ENCODE measurements around the gene TMOD3.

TMOD3 gene

DNA sequence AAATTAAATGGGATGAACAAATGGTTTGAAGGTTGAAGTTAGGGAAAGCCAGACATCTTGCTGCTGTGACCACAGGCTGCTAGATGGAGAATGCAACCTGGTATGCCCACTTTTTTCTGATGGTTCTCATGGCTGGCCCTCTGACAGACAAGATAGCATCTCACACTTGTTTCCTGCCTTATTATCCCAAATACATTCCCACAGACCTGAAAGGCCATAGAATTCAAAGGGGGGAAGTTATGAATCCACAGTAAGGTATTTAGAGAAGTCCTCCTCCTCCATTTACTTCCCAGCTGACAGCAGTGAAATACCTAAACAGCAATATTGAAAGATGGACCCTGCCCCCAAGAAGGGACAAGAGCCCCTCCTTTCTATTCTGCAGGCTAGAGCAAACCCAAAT, 109.8 kb downstream of the TMOD3 start:
- H3K36me3 ChIP-seq (ENCODE audit: control insufficient read depth in 2 of 2, insufficient read depth in 1 of 2, low read length in 2 of 2): peaks cover 11 to 31% of the 10 kb centered on the region in 2 experiments; a peak in 2 of 3 replicates
- CTCF ChIA-PET: no interaction called here
- H3K9me3 ChIP-seq (ENCODE audit: control insufficient read depth, insufficient read depth, low read depth, low read length): no peaks in the 10 kb centered on the region
- H3K4me1 ChIP-seq (ENCODE audit: control insufficient read depth, insufficient read depth, low read length): no peaks in the 10 kb centered on the region
- TF ChIP-seq, protein P1, sequence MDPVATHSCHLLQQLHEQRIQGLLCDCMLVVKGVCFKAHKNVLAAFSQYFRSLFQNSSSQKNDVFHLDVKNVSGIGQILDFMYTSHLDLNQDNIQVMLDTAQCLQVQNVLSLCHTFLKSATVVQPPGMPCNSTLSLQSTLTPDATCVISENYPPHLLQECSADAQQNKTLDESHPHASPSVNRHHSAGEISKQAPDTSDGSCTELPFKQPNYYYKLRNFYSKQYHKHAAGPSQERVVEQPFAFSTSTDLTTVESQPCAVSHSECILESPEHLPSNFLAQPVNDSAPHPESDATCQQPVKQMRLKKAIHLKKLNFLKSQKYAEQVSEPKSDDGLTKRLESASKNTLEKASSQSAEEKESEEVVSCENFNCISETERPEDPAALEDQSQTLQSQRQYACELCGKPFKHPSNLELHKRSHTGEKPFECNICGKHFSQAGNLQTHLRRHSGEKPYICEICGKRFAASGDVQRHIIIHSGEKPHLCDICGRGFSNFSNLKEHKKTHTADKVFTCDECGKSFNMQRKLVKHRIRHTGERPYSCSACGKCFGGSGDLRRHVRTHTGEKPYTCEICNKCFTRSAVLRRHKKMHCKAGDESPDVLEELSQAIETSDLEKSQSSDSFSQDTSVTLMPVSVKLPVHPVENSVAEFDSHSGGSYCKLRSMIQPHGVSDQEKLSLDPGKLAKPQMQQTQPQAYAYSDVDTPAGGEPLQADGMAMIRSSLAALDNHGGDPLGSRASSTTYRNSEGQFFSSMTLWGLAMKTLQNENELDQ (tag by site-specific recombination; IDR thresholded peaks at IDR 0.05; ENCODE audit: low read depth): no peak
- no peak for TF ChIP-seq ZNF561 (tag by site-specific recombination; IDR thresholded peaks at IDR 0.05; ENCODE audit: borderline replicate concordance)
- TF ChIP-seq, protein P2, sequence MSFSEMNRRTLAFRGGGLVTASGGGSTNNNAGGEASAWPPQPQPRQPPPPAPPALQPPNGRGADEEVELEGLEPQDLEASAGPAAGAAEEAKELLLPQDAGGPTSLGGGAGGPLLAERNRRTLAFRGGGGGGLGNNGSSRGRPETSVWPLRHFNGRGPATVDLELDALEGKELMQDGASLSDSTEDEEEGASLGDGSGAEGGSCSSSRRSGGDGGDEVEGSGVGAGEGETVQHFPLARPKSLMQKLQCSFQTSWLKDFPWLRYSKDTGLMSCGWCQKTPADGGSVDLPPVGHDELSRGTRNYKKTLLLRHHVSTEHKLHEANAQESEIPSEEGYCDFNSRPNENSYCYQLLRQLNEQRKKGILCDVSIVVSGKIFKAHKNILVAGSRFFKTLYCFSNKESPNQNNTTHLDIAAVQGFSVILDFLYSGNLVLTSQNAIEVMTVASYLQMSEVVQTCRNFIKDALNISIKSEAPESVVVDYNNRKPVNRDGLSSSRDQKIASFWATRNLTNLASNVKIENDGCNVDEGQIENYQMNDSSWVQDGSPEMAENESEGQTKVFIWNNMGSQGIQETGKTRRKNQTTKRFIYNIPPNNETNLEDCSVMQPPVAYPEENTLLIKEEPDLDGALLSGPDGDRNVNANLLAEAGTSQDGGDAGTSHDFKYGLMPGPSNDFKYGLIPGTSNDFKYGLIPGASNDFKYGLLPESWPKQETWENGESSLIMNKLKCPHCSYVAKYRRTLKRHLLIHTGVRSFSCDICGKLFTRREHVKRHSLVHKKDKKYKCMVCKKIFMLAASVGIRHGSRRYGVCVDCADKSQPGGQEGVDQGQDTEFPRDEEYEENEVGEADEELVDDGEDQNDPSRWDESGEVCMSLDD (tag by site-specific recombination; IDR thresholded peaks at IDR 0.05): no peak
- no peak for TF ChIP-seq OSR2 (tag by site-specific recombination; IDR thresholded peaks at IDR 0.05)
- no peak for TF ChIP-seq ZNF660 (tag by site-specific recombination; IDR thresholded peaks at IDR 0.05)
- TF ChIP-seq, protein P3, sequence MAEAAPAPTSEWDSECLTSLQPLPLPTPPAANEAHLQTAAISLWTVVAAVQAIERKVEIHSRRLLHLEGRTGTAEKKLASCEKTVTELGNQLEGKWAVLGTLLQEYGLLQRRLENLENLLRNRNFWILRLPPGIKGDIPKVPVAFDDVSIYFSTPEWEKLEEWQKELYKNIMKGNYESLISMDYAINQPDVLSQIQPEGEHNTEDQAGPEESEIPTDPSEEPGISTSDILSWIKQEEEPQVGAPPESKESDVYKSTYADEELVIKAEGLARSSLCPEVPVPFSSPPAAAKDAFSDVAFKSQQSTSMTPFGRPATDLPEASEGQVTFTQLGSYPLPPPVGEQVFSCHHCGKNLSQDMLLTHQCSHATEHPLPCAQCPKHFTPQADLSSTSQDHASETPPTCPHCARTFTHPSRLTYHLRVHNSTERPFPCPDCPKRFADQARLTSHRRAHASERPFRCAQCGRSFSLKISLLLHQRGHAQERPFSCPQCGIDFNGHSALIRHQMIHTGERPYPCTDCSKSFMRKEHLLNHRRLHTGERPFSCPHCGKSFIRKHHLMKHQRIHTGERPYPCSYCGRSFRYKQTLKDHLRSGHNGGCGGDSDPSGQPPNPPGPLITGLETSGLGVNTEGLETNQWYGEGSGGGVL (tag by site-specific recombination; IDR thresholded peaks at IDR 0.05): no peak
- TF ChIP-seq ZNF777 (tag by site-specific recombination; IDR thresholded peaks at IDR 0.05; ENCODE audit: borderline replicate concordance): no peak
- no peak for TF ChIP-seq ZNF366 (tag by site-specific recombination; conservative IDR thresholded peaks at IDR 0.05)
- TF ChIP-seq ZNF354C (tag by site-specific recombination; IDR thresholded peaks at IDR 0.05; ENCODE audit: borderline replicate concordance, low read depth): no peak
- TF ChIP-seq, protein P4, sequence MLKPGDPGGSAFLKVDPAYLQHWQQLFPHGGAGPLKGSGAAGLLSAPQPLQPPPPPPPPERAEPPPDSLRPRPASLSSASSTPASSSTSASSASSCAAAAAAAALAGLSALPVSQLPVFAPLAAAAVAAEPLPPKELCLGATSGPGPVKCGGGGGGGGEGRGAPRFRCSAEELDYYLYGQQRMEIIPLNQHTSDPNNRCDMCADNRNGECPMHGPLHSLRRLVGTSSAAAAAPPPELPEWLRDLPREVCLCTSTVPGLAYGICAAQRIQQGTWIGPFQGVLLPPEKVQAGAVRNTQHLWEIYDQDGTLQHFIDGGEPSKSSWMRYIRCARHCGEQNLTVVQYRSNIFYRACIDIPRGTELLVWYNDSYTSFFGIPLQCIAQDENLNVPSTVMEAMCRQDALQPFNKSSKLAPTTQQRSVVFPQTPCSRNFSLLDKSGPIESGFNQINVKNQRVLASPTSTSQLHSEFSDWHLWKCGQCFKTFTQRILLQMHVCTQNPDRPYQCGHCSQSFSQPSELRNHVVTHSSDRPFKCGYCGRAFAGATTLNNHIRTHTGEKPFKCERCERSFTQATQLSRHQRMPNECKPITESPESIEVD (tag by site-specific recombination; IDR thresholded peaks at IDR 0.05): no peak
- TF ChIP-seq MYNN (tag by site-specific recombination; IDR thresholded peaks at IDR 0.05; ENCODE audit: borderline replicate concordance): no peak
- TF ChIP-seq WT1 (tag by site-specific recombination; IDR thresholded peaks at IDR 0.05): no peak
- TF ChIP-seq, protein P5, sequence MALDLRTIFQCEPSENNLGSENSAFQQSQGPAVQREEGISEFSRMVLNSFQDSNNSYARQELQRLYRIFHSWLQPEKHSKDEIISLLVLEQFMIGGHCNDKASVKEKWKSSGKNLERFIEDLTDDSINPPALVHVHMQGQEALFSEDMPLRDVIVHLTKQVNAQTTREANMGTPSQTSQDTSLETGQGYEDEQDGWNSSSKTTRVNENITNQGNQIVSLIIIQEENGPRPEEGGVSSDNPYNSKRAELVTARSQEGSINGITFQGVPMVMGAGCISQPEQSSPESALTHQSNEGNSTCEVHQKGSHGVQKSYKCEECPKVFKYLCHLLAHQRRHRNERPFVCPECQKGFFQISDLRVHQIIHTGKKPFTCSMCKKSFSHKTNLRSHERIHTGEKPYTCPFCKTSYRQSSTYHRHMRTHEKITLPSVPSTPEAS (tag by site-specific recombination; IDR thresholded peaks at IDR 0.05): no peak
- TF ChIP-seq ZNF843 (tag by site-specific recombination; IDR thresholded peaks at IDR 0.05): no peak
- TF ChIP-seq REPIN1 (tag by site-specific recombination; IDR thresholded peaks at IDR 0.05; ENCODE audit: low read depth): no peak
- TF ChIP-seq ZNF837 (tag by site-specific recombination; IDR thresholded peaks at IDR 0.05): no peak
- TF ChIP-seq, protein P6, sequence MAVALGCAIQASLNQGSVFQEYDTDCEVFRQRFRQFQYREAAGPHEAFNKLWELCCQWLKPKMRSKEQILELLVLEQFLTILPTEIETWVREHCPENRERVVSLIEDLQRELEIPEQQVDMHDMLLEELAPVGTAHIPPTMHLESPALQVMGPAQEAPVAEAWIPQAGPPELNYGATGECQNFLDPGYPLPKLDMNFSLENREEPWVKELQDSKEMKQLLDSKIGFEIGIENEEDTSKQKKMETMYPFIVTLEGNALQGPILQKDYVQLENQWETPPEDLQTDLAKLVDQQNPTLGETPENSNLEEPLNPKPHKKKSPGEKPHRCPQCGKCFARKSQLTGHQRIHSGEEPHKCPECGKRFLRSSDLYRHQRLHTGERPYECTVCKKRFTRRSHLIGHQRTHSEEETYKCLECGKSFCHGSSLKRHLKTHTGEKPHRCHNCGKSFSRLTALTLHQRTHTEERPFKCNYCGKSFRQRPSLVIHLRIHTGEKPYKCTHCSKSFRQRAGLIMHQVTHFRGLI (tag by site-specific recombination; IDR thresholded peaks at IDR 0.05): no peak
- no peak for TF ChIP-seq ZNF555 (tag by site-specific recombination; conservative IDR thresholded peaks at IDR 0.05)
- TF ChIP-seq ZBTB1 (tag by site-specific recombination; IDR thresholded peaks at IDR 0.05): no peak
- TF ChIP-seq ZNF394 (tag by site-specific recombination; IDR thresholded peaks at IDR 0.05; ENCODE audit: borderline replicate concordance): no peak
- POLR2A ChIA-PET: no interaction called here
- H3K27ac ChIP-seq (ENCODE audit: extremely low read depth, low read depth, low read length): no peak overlapping the region
- no peak overlapping the region for H3K4me3 ChIP-seq (ENCODE audit: low read depth, low read length)

Data from HEK293 (cell line).